HCT116 (cell line): ENCODE measurements around the gene NEK1. TPM values are rescaled to one million over a fixed set of nuclear protein-coding genes. Genes with fewer than 3 reads are reported as not detected.

Experiments
- ATAC-seq: fragments of 200-7000 bp; cut with Tn5 transposase; 2 replicates; pipeline ENCODE4 v1.9.1; 2020; ENCODE audit warnings: mild to moderate bottlenecking, moderate library complexity
- BruUV-seq: library from RNA; stranded (reverse); fragments of 400-500 nt; replicated peaks from 2 replicates; lab custom pipeline; 2021; lab: Mats Ljungman, UMichigan
- CTCF ChIA-PET: fragments of 300-600 bp; sonication (Branson Sonifier 250); formaldehyde crosslinking; loops from one replicate; lab custom pipeline; 2021; ENCODE audit warnings: antibody characterized with exemption; lab: Charles Lee
- POLR2A ChIA-PET: fragments of 300-600, 350-600 bp; sonication (Branson Sonifier 250); formaldehyde crosslinking; loops from one replicate; lab custom pipeline; 2021; ENCODE audit warnings: antibody characterized with exemption; lab: Charles Lee
- RAD21 ChIA-PET, 2 experiments: fragments of 300-600 bp; sonication (Branson Sonifier 250); formaldehyde crosslinking; loops; one replicate each; lab custom pipeline; 2023; ENCODE audit warnings: low total read pairs in 2 of 2; ENCODE audit not compliant: uncharacterized antibody in 2 of 2, unreplicated experiment in 2 of 2, low non-redundant PET in 1 of 2; lab: Charles Lee
- DNase-seq: peaks from one replicate; pipeline ENCODE4 v3.0.0-alpha.2; 2010; ENCODE audit warnings: low read depth, low spot score
- H2AFZ ChIP-seq: fragments of 200-600 bp; shearing (Covaris generic), sonication (generic); 2 replicates; pipeline ENCODE4 v1.6.1; 2017; ENCODE audit warnings: low read depth, mixed run types, mixed read lengths, antibody characterized with exemption, low read length; ENCODE audit not compliant: poor library complexity, severe bottlenecking
- H3K27ac ChIP-seq: 2 replicates; pipeline ENCODE4 v1.5.1; 2012; ENCODE audit warnings: low read depth, low read length
- H3K27me3 ChIP-seq: fragments of 200-600 bp; sonication (generic); 2 replicates; pipeline ENCODE4 v1.6.1; 2016; ENCODE audit warnings: mixed run types, low read length, mixed read lengths; ENCODE audit not compliant: insufficient read depth
- H3K36me3 ChIP-seq, 2 experiments: fragments of 200-500 bp in 1 of 2; fragments of 200-600 bp in 1 of 2; sonication (Bioruptor generic) in 1 of 2; sonication (generic) in 1 of 2; 2 replicates each; pipeline versions ENCODE4 v1.5.1 to v1.6.1; 2014 to 2016; ENCODE audit warnings: low read length in 2 of 2, inconsistent platforms in 1 of 2, mixed read lengths in 1 of 2, mixed run types in 1 of 2; ENCODE audit not compliant: insufficient read depth in 2 of 2, control insufficient read depth in 1 of 2
- H3K4me1 ChIP-seq, 2 experiments: fragments of 200-600 bp in 1 of 2; sonication (generic) in 1 of 2; 2 replicates each; pipeline versions ENCODE4 v1.5.1 to v1.6.1; 2012 to 2017; ENCODE audit warnings: low read length in 2 of 2, inconsistent platforms in 1 of 2, mild to moderate bottlenecking in 1 of 2, mixed read lengths in 1 of 2, mixed run types in 1 of 2, moderate library complexity in 1 of 2; ENCODE audit not compliant: insufficient read depth in 2 of 2, control insufficient read depth in 1 of 2
- H3K4me2 ChIP-seq: fragments of 200-600 bp; sonication (generic); 2 replicates; pipeline ENCODE4 v1.6.1; 2017; ENCODE audit warnings: mixed run types, low read length, mixed read lengths
- H3K4me3 ChIP-seq, 2 experiments: fragments of 200-600 bp in 1 of 2; sonication (generic) in 1 of 2; replicated peaks in 1 of 2; 2 replicates each; pipeline ENCODE4 v1.5.1; 2011 to 2016; ENCODE audit warnings: low read length in 2 of 2, control low read depth in 1 of 2, low read depth in 1 of 2, mild to moderate bottlenecking in 1 of 2, mixed read lengths in 1 of 2, mixed run types in 1 of 2
- H3K79me2 ChIP-seq: fragments of 200-600 bp; sonication (generic); 2 replicates; pipeline ENCODE4 v1.6.1; 2017; ENCODE audit warnings: mild to moderate bottlenecking, mixed run types, low read length, moderate library complexity, mixed read lengths; ENCODE audit not compliant: insufficient read depth
- H3K9ac ChIP-seq: fragments of 200-600 bp; sonication (generic); 2 replicates; pipeline ENCODE4 v1.6.1; 2016; ENCODE audit warnings: low read length, mixed read lengths
- H3K9me2 ChIP-seq: fragments of 200-600 bp; sonication (generic), shearing (Covaris generic); 2 replicates; pipeline ENCODE4 v1.6.1; 2017; ENCODE audit warnings: mixed run types, mild to moderate bottlenecking, moderate library complexity; ENCODE audit not compliant: insufficient read depth
- H3K9me3 ChIP-seq, 2 experiments: fragments of 200-500 bp in 1 of 2; fragments of 200-600 bp in 1 of 2; sonication (Bioruptor generic) in 1 of 2; sonication (generic) in 1 of 2; 2 replicates each; pipeline ENCODE4 v1.6.1; 2014 to 2017; ENCODE audit warnings: low read length in 2 of 2, mixed read lengths in 2 of 2, inconsistent platforms in 1 of 2, low read depth in 1 of 2, mild to moderate bottlenecking in 1 of 2, mixed run types in 1 of 2, moderate library complexity in 1 of 2; ENCODE audit not compliant: control insufficient read depth in 1 of 2, insufficient read depth in 1 of 2
- H4K20me1 ChIP-seq: fragments of 200-600 bp; sonication (generic), shearing (Covaris generic); 2 replicates; pipeline ENCODE4 v1.6.1; 2017; ENCODE audit warnings: mixed run types, mild to moderate bottlenecking, moderate library complexity; ENCODE audit not compliant: insufficient read depth
- CEBPB ChIP-seq: IDR thresholded peaks from 2 replicates; pipeline ENCODE4 v1.6.1; 2012; ENCODE audit warnings: low read depth
- EZH2 ChIP-seq: fragments of 200-600 bp; sonication (generic); IDR thresholded peaks from 2 replicates; pipeline ENCODE4 v1.6.1; 2017; ENCODE audit warnings: antibody characterized with exemption, mixed run types
- JUND ChIP-seq: IDR thresholded peaks from 2 replicates; pipeline ENCODE4 v1.6.1; 2012
- POLR2A ChIP-seq: IDR thresholded peaks from 2 replicates; pipeline ENCODE4 v1.7.0; 2011; ENCODE audit warnings: borderline replicate concordance; ENCODE audit not compliant: insufficient read depth, insufficient read length; ENCODE audit errors: extremely low read depth
- RAD21 ChIP-seq: IDR thresholded peaks from 2 replicates; pipeline ENCODE4 v1.6.1; 2012; ENCODE audit warnings: low read depth, mild to moderate bottlenecking
- SRF ChIP-seq: IDR thresholded peaks from 2 replicates; pipeline ENCODE4 v1.6.1; 2012; ENCODE audit warnings: low read depth
- ZFX ChIP-seq: fragments of 450-650 bp; IDR thresholded peaks from 2 replicates; pipeline ENCODE4 v1.6.1; 2017
- intact Hi-C: fragments of 100-400 bp; cut with micrococcal nuclease; formaldehyde crosslinking; loops from 2 replicates; pipeline ENCODE4 v1.10.0; 2022
- total RNA-seq: library from RNA; stranded (reverse); gene quantifications from one replicate; pipeline ENCODE4 v1.2.1, GENCODE V29; 2021; ENCODE audit not compliant: unreplicated experiment
- TF ChIP-seq, protein P1 (sequence below): IDR thresholded peaks from 2 replicates; pipeline ENCODE4 v1.6.1; 2012
- TF ChIP-seq, protein P2 (sequence below): IDR thresholded peaks from 2 replicates; pipeline ENCODE4 v1.6.1; 2012
- TF ChIP-seq, protein P3 (sequence below): IDR thresholded peaks from 2 replicates; pipeline ENCODE4 v1.6.1; 2011; ENCODE audit warnings: mild to moderate bottlenecking, low read length, moderate library complexity; ENCODE audit not compliant: insufficient replicate concordance; ENCODE audit errors: extremely low read depth

NEK1 gene
- total RNA-seq, 1 experiment from 2014 or later, result 13.3 TPM

DNA sequence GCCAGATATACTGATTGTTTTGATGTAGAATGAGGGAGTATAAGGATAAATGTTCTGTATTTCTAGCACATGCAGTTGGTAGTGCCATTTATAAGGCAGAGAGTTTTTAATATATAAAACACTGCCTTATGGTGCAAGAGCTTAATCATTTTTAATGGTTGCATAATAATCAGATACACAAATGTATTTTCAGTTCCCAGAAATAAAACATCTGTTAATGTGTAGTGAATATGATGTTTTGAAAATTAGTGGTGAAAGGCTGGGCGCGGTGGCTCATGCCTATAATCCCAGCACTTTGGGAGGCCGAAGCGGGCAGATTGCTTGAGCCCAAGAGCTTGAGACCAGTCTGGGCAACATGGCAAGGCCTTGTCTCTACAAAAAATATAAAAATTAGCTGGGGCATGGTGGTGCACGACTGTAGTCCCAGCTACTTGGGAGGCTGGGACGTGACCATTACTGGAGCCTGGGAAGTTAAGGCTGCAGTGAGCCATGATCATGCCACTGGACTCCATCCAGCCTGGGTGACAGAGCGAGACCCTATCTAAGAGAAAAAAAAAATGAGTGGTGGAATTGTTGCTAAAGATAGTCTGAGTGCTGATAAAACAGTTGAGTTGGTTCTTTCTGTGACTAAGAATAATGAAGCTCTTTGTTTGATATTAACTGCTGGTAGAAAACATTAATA, 37.3 kb upstream of the NEK1 start:
- Histone ChIP-seq H3K9me3 (no peaks in the 10 kb centered on the region), H3K4me1 (no peaks in the 10 kb centered on the region), H3K79me2 (peaks cover 48% of the 10 kb centered on the region), H2AFZ (no peak overlapping the region), H3K36me3 (0 out of 4 replicates have a peak, but pooled peaks cover 0 to under 1% of the 10 kb centered on the region in 2 experiments), H3K4me2 (no peak overlapping the region), H3K27me3 (no peaks in the 10 kb centered on the region), H3K9ac (no peak overlapping the region), H4K20me1 (no peaks in the 10 kb centered on the region), H3K27ac (no peak overlapping the region), H3K4me3 (no peak overlapping the region), H3K9me2 (no peaks in the 10 kb centered on the region)
- TF ChIP-seq, protein P1, sequence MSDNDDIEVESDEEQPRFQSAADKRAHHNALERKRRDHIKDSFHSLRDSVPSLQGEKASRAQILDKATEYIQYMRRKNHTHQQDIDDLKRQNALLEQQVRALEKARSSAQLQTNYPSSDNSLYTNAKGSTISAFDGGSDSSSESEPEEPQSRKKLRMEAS, result no peak
- TF ChIP-seq, protein P2, sequence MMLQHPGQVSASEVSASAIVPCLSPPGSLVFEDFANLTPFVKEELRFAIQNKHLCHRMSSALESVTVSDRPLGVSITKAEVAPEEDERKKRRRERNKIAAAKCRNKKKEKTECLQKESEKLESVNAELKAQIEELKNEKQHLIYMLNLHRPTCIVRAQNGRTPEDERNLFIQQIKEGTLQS, result no peak
- TF ChIP-seq EZH2 (no peak), SRF (no peak), ZFX (no peak), RAD21 (no peak), POLR2A (no peak), CEBPB (no peak), JUND (no peak)
- TF ChIP-seq, protein P3, sequence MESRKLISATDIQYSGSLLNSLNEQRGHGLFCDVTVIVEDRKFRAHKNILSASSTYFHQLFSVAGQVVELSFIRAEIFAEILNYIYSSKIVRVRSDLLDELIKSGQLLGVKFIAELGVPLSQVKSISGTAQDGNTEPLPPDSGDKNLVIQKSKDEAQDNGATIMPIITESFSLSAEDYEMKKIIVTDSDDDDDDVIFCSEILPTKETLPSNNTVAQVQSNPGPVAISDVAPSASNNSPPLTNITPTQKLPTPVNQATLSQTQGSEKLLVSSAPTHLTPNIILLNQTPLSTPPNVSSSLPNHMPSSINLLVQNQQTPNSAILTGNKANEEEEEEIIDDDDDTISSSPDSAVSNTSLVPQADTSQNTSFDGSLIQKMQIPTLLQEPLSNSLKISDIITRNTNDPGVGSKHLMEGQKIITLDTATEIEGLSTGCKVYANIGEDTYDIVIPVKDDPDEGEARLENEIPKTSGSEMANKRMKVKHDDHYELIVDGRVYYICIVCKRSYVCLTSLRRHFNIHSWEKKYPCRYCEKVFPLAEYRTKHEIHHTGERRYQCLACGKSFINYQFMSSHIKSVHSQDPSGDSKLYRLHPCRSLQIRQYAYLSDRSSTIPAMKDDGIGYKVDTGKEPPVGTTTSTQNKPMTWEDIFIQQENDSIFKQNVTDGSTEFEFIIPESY, result no peak
- no peak for ATAC-seq
- DNase-seq, result no peak
- BruUV-seq, result no TSS peak
- ChIA-PET POLR2A (interaction anchor here (2.5 kb wide), 1 partner anchor 11 kb away, joined by 17 read pairs; no protein-coding TSS in a partner anchor), CTCF (no interaction called here), RAD21 (no interaction called here)
- intact Hi-C loops, result no loop called here
